Right lobe of liver (tissue), 6 donors: ENCODE measurements around the gene RSPH6A. TPM values are rescaled to one million over a fixed set of nuclear protein-coding genes. Genes with fewer than 3 reads are reported as not detected.

Experiments
- ATAC-seq, 4 donors: fragments of 200-7000 bp; cut with Tn5 transposase; one replicate each; pipeline ENCODE4 v1.9.1; 2020; ENCODE audit warnings: mild to moderate bottlenecking in 4 of 4, moderate library complexity in 4 of 4
- DNase-seq, 3 donors: peaks; one replicate each; pipeline ENCODE4 v3.0.0-alpha.2; 2020
- H3K27ac ChIP-seq, 3 donors: fragments of 200-600 bp; one replicate each; pipeline ENCODE4 v1.8.0; 2022
- H3K27me3 ChIP-seq, 2 donors: fragments of 200-600 bp; one replicate each; pipeline ENCODE4 v1.8.0; 2022
- H3K36me3 ChIP-seq, 4 donors: fragments of 200-600 bp; sonication (generic) in 1 of 4; one replicate each; pipeline versions ENCODE4 v1.5.1 to v1.8.0; 2017 to 2022; ENCODE audit warnings: control low read depth in 1 of 4
- H3K4me1 ChIP-seq, 4 donors: fragments of 200-600 bp; sonication (generic) in 1 of 4; one replicate each; pipeline versions ENCODE4 v1.5.1 to v1.8.0; 2017 to 2022; ENCODE audit warnings: control low read depth in 1 of 4
- H3K4me3 ChIP-seq, 3 donors: fragments of 200-600 bp; one replicate each; pipeline ENCODE4 v1.8.0; 2022
- H3K9me3 ChIP-seq, 4 donors: fragments of 200-600 bp; sonication (generic) in 1 of 4; one replicate each; pipeline versions ENCODE4 v1.5.1 to v1.8.0; 2017 to 2022; ENCODE audit warnings: control low read depth in 1 of 4
- CTCF ChIP-seq, 4 donors: fragments of 200-600 bp in 3 of 4; fragments of 450-650 bp in 1 of 4; IDR thresholded peaks; one replicate each; pipeline versions ENCODE4 v1.5.1 to v1.8.0; 2016 to 2022; ENCODE audit warnings: antibody characterized with exemption in 4 of 4, mild to moderate bottlenecking in 2 of 4
- POLR2A ChIP-seq: fragments of 450-650 bp; IDR thresholded peaks from one replicate; pipeline ENCODE4 v1.6.1; 2017; ENCODE audit warnings: antibody characterized with exemption, mild to moderate bottlenecking
- WGBS: methylation state at CpG from one replicate; pipeline ENCODE4 v1.1.6; 2018; ENCODE audit warnings: low coverage, low lambda C conversion rate; ENCODE audit not compliant: insufficient coverage; ENCODE audit errors: missing lambda C conversion rate; 5-methylcytosine and 5-hydroxymethylcytosine counted together
- intact Hi-C, 2 donors: fragments of 100-400 bp; cut with DNase I; formaldehyde crosslinking; loops; one replicate each; pipeline versions ENCODE4 v1.11.2 to v1.14.1; 2022
- total RNA-seq, 6 experiments: library from RNA; depleted of rRNA in 2 of 6; stranded (reverse); fragments of >200 nt in 2 of 6; fragmentation: NEBNext Ultra II Directional in 3 of 6; extraction: Animal tissue kit (Norgen Biotek cat#: 25700) in 3 of 6; gene quantifications; one replicate each; pipeline versions ENCODE4 v1.1.0 to v1.2.4, GENCODE V29; 2016 to 2023
- donor health status: DM: no; HTN: yes; CAD: no.
- donor health status: DM: no; HTN: no; CAD: no.
- donor health status: DM: no; HTN: no; CAD: no.
- donor health status: DM: no; HTN: yes; CAD: no.
- donor health status: DM: no; HTN: yes; CAD: no.

The RSPH6A gene
- total RNA-seq, 6 experiments from 2014 or later: not detected

- Histone ChIP-seq H3K36me3 (no peaks in the 10 kb centered on the region), H3K4me1 (peaks cover 0 to 9% (median 0%) of the 10 kb centered on the region in 4 donors), H3K9me3 (no peaks in the 10 kb centered on the region), H3K27me3 (no peaks in the 10 kb centered on the region), H3K27ac (no peak overlapping the region), H3K4me3 (no peak overlapping the region)
- DNase-seq (no peak), ATAC-seq (no peak)
- TF ChIP-seq POLR2A: no peak
- TF ChIP-seq CTCF (IDR thresholded peaks at IDR 0.05): no peak
- 71% methylated on average over 6 of the region's 6 CpGs for WGBS
- intact Hi-C loops: no loop called here
These were observed 50.6 kb downstream of the RSPH6A start for GRCh38 chr19:45764475-45764874.

- TF ChIP-seq POLR2A: no peak
- TF ChIP-seq CTCF (IDR thresholded peaks at IDR 0.05): no peak
- Histone ChIP-seq H3K27me3 (no peaks in the 10 kb centered on the region), H3K27ac (no peak overlapping the region), H3K9me3 (no peaks in the 10 kb centered on the region), H3K4me3 (no peak overlapping the region), H3K36me3 (no peaks in the 10 kb centered on the region), H3K4me1 (peaks cover 0 to 9% (median 0%) of the 10 kb centered on the region in 4 donors)
- no peak for ATAC-seq
- intact Hi-C loops: no loop called here
- DNase-seq: no peak
- 40% methylated on average over 3 of the region's 27 CpGs for WGBS
These were observed 51.3 kb downstream of the RSPH6A start for GRCh38 chr19:45763691-45764294.

- Histone ChIP-seq H3K27ac (no peak overlapping the region), H3K27me3 (no peaks in the 10 kb centered on the region), H3K36me3 (no peaks in the 10 kb centered on the region), H3K4me1 (peaks cover 0 to 9% (median 0%) of the 10 kb centered on the region in 4 donors), H3K9me3 (no peaks in the 10 kb centered on the region), H3K4me3 (no peak overlapping the region)
- DNase-seq: no peak
- ATAC-seq: no peak
- intact Hi-C loops: no loop called here
- TF ChIP-seq CTCF (IDR thresholded peaks at IDR 0.05) (no peak), POLR2A (no peak)
- 67% methylated on average over 1 of the region's 15 CpGs for WGBS
These were observed 52.1 kb downstream of the RSPH6A start for GRCh38 chr19:45762870-45763631.

- H3K4me1 ChIP-seq: peaks cover 0 to 6% (median 0%) of the 10 kb centered on the region in 4 donors
- 71% methylated on average over 6 of the region's 17 CpGs for WGBS
- H3K27ac ChIP-seq: no peak overlapping the region
- H3K27me3 ChIP-seq: no peaks in the 10 kb centered on the region
- H3K4me3 ChIP-seq: no peak overlapping the region
- TF ChIP-seq POLR2A: no peak
- no peak for TF ChIP-seq CTCF (IDR thresholded peaks at IDR 0.05)
- H3K36me3 ChIP-seq: no peaks in the 10 kb centered on the region
- no peak for DNase-seq
- no peaks in the 10 kb centered on the region for H3K9me3 ChIP-seq
- intact Hi-C loops: no loop called here
- ATAC-seq: no peak
These were observed 53.4 kb downstream of the RSPH6A start for GRCh38 chr19:45761714-45762113.
